OCI-LY7 (cell line): ENCODE results near the gene MIEN1. TPM values are rescaled to one million over a fixed set of nuclear protein-coding genes. Genes with fewer than 3 reads are reported as not detected.

ENCODE experiments used
- BruUV-seq: library from RNA; stranded (reverse); fragments of 400-500 nt; replicated peaks from 2 replicates; lab custom pipeline; 2021; lab: Mats Ljungman, UMichigan
- CTCF ChIA-PET: fragments of 300-600 bp; sonication (Branson Sonifier 250); formaldehyde crosslinking; loops from one replicate; lab custom pipeline; 2022; ENCODE audit warnings: antibody characterized with exemption; ENCODE audit not compliant: unreplicated experiment; lab: Charles Lee
- POLR2A ChIA-PET: fragments of 300-600 bp; sonication (Branson Sonifier 250); formaldehyde crosslinking; loops from one replicate; lab custom pipeline; 2022; ENCODE audit warnings: antibody characterized with exemption; lab: Charles Lee
- DNase-seq: peaks from one replicate; pipeline ENCODE4 v3.0.0-alpha.2; 2015; ENCODE audit warnings: low spot score
- H2AFZ ChIP-seq: fragments of 200-600 bp; sonication (generic), shearing (Covaris generic); 2 replicates; pipeline ENCODE4 v1.6.1; 2014; ENCODE audit warnings: mild to moderate bottlenecking, antibody characterized with exemption, low read length, moderate library complexity
- H3K27ac ChIP-seq: fragments of 200-600 bp; sonication (generic); 2 replicates; pipeline ENCODE4 v1.5.1; 2014; ENCODE audit warnings: mixed run types, low read depth, mild to moderate bottlenecking, moderate library complexity, low read length, inconsistent platforms; ENCODE audit not compliant: poor library complexity, severe bottlenecking
- H3K36me3 ChIP-seq: fragments of 200-600 bp; sonication (generic); 2 replicates; pipeline ENCODE4 v1.6.1; 2014; ENCODE audit warnings: mild to moderate bottlenecking, antibody characterized with exemption, low read length, moderate library complexity, mixed read lengths; ENCODE audit not compliant: insufficient read depth
- H3K4me1 ChIP-seq: fragments of 200-600 bp; sonication (generic); 2 replicates; pipeline ENCODE4 v1.5.1; 2014; ENCODE audit warnings: mild to moderate bottlenecking, low read length; ENCODE audit not compliant: insufficient read depth, poor library complexity, severe bottlenecking
- H3K4me2 ChIP-seq: fragments of 200-600 bp; sonication (generic); 2 replicates; pipeline ENCODE4 v1.6.1; 2014; ENCODE audit warnings: mild to moderate bottlenecking, low read length
- H3K4me3 ChIP-seq: fragments of 200-600 bp; sonication (generic); 2 replicates; pipeline ENCODE4 v1.5.1; 2014; ENCODE audit warnings: mild to moderate bottlenecking, low read depth, low read length; ENCODE audit not compliant: poor library complexity, severe bottlenecking
- H3K79me2 ChIP-seq: fragments of 200-600 bp; sonication (generic); 2 replicates; pipeline ENCODE4 v1.6.1; 2016; ENCODE audit warnings: low read depth, mild to moderate bottlenecking, low read length, moderate library complexity, mixed read lengths; ENCODE audit not compliant: insufficient read depth
- H3K9me2 ChIP-seq: fragments of 200-600 bp; sonication (generic); 2 replicates; pipeline ENCODE4 v1.6.1; 2016; ENCODE audit warnings: mild to moderate bottlenecking, low read length, mixed read lengths; ENCODE audit not compliant: insufficient read depth
- H3K9me3 ChIP-seq: fragments of 200-600 bp; sonication (generic); 2 replicates; pipeline ENCODE4 v1.6.1; 2014; ENCODE audit warnings: mild to moderate bottlenecking, mixed run types, low read length, mixed read lengths
- H4K20me1 ChIP-seq: fragments of 200-600 bp; sonication (generic); 2 replicates; pipeline ENCODE4 v1.6.1; 2014; ENCODE audit warnings: mild to moderate bottlenecking, antibody characterized with exemption, low read length, moderate library complexity, mixed read lengths; ENCODE audit not compliant: insufficient read depth
- EZH2phosphoT487 ChIP-seq: fragments of 200-600 bp; sonication (generic); IDR thresholded peaks from 2 replicates; pipeline ENCODE4 v1.6.1; 2018; ENCODE audit warnings: low read depth, borderline replicate concordance, mild to moderate bottlenecking, mixed run types, antibody characterized with exemption, low read length, moderate library complexity, mixed read lengths
- intact Hi-C: fragments of 100-400 bp; cut with micrococcal nuclease; formaldehyde crosslinking; loops from one replicate; pipeline ENCODE4 v1.10.0; 2022; ENCODE audit not compliant: unreplicated experiment
- total RNA-seq, 2 experiments: library from RNA; depleted of rRNA in 1 of 2; stranded (reverse); fragments of >200 nt in 1 of 2; shearing (Covaris generic) in 1 of 2; gene quantifications; 2 replicates each; pipeline ENCODE4 v1.2.3, GENCODE V29; 2014 to 2022
- TF ChIP-seq, protein P1 (sequence below): fragments of 200-600 bp; sonication (generic); conservative IDR thresholded peaks from 2 replicates; pipeline ENCODE4 v1.5.1; 2014; ENCODE audit warnings: mild to moderate bottlenecking, antibody characterized with exemption, low read length, moderate library complexity, mixed read lengths

Gene MIEN1
- total RNA-seq, 2 experiments from 2014 or later: 55.4 to 89.9 TPM

DNA sequence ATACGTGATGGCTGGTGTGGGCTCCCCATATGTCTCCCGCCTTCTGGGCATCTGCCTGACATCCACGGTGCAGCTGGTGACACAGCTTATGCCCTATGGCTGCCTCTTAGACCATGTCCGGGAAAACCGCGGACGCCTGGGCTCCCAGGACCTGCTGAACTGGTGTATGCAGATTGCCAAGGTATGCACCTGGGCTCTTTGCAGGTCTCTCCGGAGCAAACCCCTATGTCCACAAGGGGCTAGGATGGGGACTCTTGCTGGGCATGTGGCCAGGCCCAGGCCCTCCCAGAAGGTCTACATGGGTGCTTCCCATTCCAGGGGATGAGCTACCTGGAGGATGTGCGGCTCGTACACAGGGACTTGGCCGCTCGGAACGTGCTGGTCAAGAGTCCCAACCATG lies 5.6 kb downstream of the MIEN1 start:
- no peaks in the 10 kb centered on the region for H4K20me1 ChIP-seq
- ChIA-PET CTCF (no interaction called here), POLR2A (no interaction called here)
- no peak overlapping the region for H3K4me2 ChIP-seq
- BruUV-seq: no TSS peak
- no peak overlapping the region for H2AFZ ChIP-seq
- peaks cover 7% of the 10 kb centered on the region for H3K4me1 ChIP-seq
- H3K4me3 ChIP-seq: no peak overlapping the region
- peaks cover 15% of the 10 kb centered on the region; the same call in 1 of the 2 replicates for H3K36me3 ChIP-seq
- no peaks in the 10 kb centered on the region for H3K9me2 ChIP-seq
- H3K27ac ChIP-seq: no peak overlapping the region
- peaks cover 5% of the 10 kb centered on the region; the same call in 1 of the 2 replicates for H3K79me2 ChIP-seq
- intact Hi-C loops: no loop called here
- no peak for DNase-seq
- no peaks in the 10 kb centered on the region for H3K9me3 ChIP-seq
- TF ChIP-seq, protein P1, sequence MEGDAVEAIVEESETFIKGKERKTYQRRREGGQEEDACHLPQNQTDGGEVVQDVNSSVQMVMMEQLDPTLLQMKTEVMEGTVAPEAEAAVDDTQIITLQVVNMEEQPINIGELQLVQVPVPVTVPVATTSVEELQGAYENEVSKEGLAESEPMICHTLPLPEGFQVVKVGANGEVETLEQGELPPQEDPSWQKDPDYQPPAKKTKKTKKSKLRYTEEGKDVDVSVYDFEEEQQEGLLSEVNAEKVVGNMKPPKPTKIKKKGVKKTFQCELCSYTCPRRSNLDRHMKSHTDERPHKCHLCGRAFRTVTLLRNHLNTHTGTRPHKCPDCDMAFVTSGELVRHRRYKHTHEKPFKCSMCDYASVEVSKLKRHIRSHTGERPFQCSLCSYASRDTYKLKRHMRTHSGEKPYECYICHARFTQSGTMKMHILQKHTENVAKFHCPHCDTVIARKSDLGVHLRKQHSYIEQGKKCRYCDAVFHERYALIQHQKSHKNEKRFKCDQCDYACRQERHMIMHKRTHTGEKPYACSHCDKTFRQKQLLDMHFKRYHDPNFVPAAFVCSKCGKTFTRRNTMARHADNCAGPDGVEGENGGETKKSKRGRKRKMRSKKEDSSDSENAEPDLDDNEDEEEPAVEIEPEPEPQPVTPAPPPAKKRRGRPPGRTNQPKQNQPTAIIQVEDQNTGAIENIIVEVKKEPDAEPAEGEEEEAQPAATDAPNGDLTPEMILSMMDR: no peak
- no peak for TF ChIP-seq EZH2phosphoT487

DNA sequence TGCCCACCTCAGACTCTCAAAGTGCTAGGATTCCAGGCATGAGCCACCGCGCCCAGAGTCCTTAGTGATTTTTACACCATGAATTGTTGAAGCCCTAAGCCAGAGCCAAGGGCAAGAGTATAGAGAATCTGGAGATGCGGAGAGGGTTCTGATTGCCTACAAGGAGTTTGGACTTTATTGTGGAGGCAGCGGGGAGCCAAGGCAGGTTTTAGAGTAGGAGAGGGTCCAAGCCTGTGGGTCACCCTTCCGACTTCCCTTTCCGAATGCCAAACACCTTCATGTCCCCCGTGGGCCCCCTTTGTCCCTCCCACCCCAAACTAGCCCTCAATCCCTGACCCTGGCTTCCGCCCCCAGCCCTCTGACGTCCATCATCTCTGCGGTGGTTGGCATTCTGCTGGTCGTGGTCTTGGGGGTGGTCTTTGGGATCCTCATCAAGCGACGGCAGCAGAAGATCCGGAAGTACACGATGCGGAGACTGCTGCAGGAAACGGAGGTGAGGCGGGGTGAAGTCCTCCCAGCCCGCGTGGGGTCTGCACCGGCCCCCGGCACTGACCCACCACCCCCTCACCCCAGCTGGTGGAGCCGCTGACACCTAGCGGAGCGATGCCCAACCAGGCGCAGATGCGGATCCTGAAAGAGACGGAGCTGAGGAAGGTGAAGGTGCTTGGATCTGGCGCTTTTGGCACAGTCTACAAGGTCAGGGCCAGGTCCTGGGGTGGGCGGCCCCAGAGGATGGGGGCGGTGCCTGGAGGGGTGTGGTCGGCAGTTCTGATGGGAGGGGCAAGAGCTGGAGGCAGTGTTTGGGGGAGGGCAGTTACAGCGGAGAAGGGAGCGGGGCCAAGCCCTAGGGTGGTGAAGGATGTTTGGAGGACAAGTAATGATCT lies 7.1 kb downstream of the MIEN1 start:
- BruUV-seq: no TSS peak
- POLR2A ChIA-PET: no interaction called here

More for the DNA sequence above, 7.1 kb downstream of the MIEN1 start:
- Histone ChIP-seq H3K4me3 (no peak overlapping the region), H2AFZ (no peak overlapping the region), H4K20me1 (no peaks in the 10 kb centered on the region), H3K4me1 (no peaks in the 10 kb centered on the region), H3K27ac (no peak overlapping the region), H3K9me3 (no peaks in the 10 kb centered on the region), H3K36me3 (peaks cover 3% of the 10 kb centered on the region; the same call in 1 of the 2 replicates), H3K9me2 (no peaks in the 10 kb centered on the region), H3K79me2 (no peaks in the 10 kb centered on the region), H3K4me2 (no peak overlapping the region)
- no peak for DNase-seq
- intact Hi-C loops: no loop called here
- TF ChIP-seq, protein P1: no peak
- TF ChIP-seq EZH2phosphoT487: no peak
- CTCF ChIA-PET: no interaction called here
